ENCODE data around the gene TMPRSS12. TPM values are rescaled to one million over a fixed set of nuclear protein-coding genes. Genes with fewer than 3 reads are reported as not detected.

TMPRSS12 gene
- total and polyA plus RNA-seq, 2 donors (not counting 1 experiment from before 2014, with no cell fraction given): not detected

- TF ChIP-seq CTCF (conservative IDR thresholded peaks at IDR 0.05 in 1 of 2, IDR thresholded peaks at IDR 0.05 in 1 of 2; ENCODE audit: low read depth in 1 of 2, low read length in 2 of 2): no peak
- no peak for TF ChIP-seq EZH2 (IDR thresholded peaks at IDR 0.05; ENCODE audit: low read length, missing control alignments)
- no peaks in the 10 kb centered on the region for H3K9me3 ChIP-seq (ENCODE audit: control insufficient read depth, insufficient read depth, low read depth, low read length)
- no peaks in the 10 kb centered on the region for H4K20me1 ChIP-seq (ENCODE audit: control insufficient read depth, extremely low read depth, insufficient read depth, low read length)
- DNase-seq (ENCODE audit: low read depth in 2 of 2): peak in 1 of 2 donors; percentile 28
- no peak overlapping the region for H2AFZ ChIP-seq (ENCODE audit: low read length)
- no peaks in the 10 kb centered on the region for H3K79me2 ChIP-seq (ENCODE audit: control insufficient read depth, insufficient read depth, low read length)
- peaks cover 4% of the 10 kb centered on the region for H3K4me1 ChIP-seq (ENCODE audit: control insufficient read depth, extremely low read depth, insufficient read depth, low read length)
- H3K36me3 ChIP-seq (ENCODE audit: control insufficient read depth, insufficient read depth, low read length): no peaks in the 10 kb centered on the region
- H3K4me3 ChIP-seq (replicated peaks in 1 of 4; ENCODE audit: control extremely low read depth in 1 of 4, insufficient read depth in 1 of 4, low read depth in 3 of 4, low read length in 4 of 4): no peak overlapping the region
- no peak overlapping the region for H3K27ac ChIP-seq (ENCODE audit: insufficient read depth, low read length)
- H3K9ac ChIP-seq (ENCODE audit: insufficient read depth, low read length): no peak overlapping the region
- no peak overlapping the region for H3K4me2 ChIP-seq (ENCODE audit: extremely low read depth, insufficient read depth, low read length)
- no peaks in the 10 kb centered on the region for H3K27me3 ChIP-seq (ENCODE audit: control insufficient read depth, insufficient read depth, low read length)
Observed at GRCh38 chr12:50918584-50919316, 76.0 kb downstream of the TMPRSS12 start.

- peak overlapping the region; percentile 24 for H2AFZ ChIP-seq (ENCODE audit: low read length)
- no peaks in the 10 kb centered on the region for H4K20me1 ChIP-seq (ENCODE audit: control insufficient read depth, extremely low read depth, insufficient read depth, low read length)
- H3K9ac ChIP-seq (ENCODE audit: insufficient read depth, low read length): no peak overlapping the region
- no peaks in the 10 kb centered on the region for H3K9me3 ChIP-seq (ENCODE audit: control insufficient read depth, insufficient read depth, low read depth, low read length)
- H3K36me3 ChIP-seq (ENCODE audit: control insufficient read depth, insufficient read depth, low read length): no peaks in the 10 kb centered on the region
- TF ChIP-seq EZH2 (IDR thresholded peaks at IDR 0.05; ENCODE audit: low read length, missing control alignments): no peak
- TF ChIP-seq CTCF (conservative IDR thresholded peaks at IDR 0.05 in 1 of 2, IDR thresholded peaks at IDR 0.05 in 1 of 2; ENCODE audit: low read depth in 1 of 2, low read length in 2 of 2): no peak
- no peak overlapping the region for H3K27ac ChIP-seq (ENCODE audit: insufficient read depth, low read length)
- no peak overlapping the region for H3K4me3 ChIP-seq (replicated peaks in 1 of 4; ENCODE audit: control extremely low read depth in 1 of 4, insufficient read depth in 1 of 4, low read depth in 3 of 4, low read length in 4 of 4)
- peak overlapping the region; percentile 27 for H3K4me2 ChIP-seq (ENCODE audit: extremely low read depth, insufficient read depth, low read length)
- H3K4me1 ChIP-seq (ENCODE audit: control insufficient read depth, extremely low read depth, insufficient read depth, low read length): peaks cover 4% of the 10 kb centered on the region
- H3K27me3 ChIP-seq (ENCODE audit: control insufficient read depth, insufficient read depth, low read length): no peaks in the 10 kb centered on the region
- H3K79me2 ChIP-seq (ENCODE audit: control insufficient read depth, insufficient read depth, low read length): peaks cover 3% of the 10 kb centered on the region
- DNase-seq (ENCODE audit: low read depth in 2 of 2): peak in 1 of 2 donors; percentile 53
Observed at GRCh38 chr12:50922820-50923219, 80.1 kb downstream of the TMPRSS12 start.

- TF ChIP-seq EZH2 (IDR thresholded peaks at IDR 0.05; ENCODE audit: low read length, missing control alignments) (no peak), CTCF (conservative IDR thresholded peaks at IDR 0.05 in 1 of 2, IDR thresholded peaks at IDR 0.05 in 1 of 2; ENCODE audit: low read depth in 1 of 2, low read length in 2 of 2) (no peak)
- H3K27me3 ChIP-seq (ENCODE audit: control insufficient read depth, insufficient read depth, low read length): no peaks in the 10 kb centered on the region
- H3K36me3 ChIP-seq (ENCODE audit: control insufficient read depth, insufficient read depth, low read length): no peaks in the 10 kb centered on the region
- no peak overlapping the region for H3K9ac ChIP-seq (ENCODE audit: insufficient read depth, low read length)
- no peak for DNase-seq (ENCODE audit: low read depth in 2 of 2)
- peaks cover 4% of the 10 kb centered on the region for H3K4me1 ChIP-seq (ENCODE audit: control insufficient read depth, extremely low read depth, insufficient read depth, low read length)
- H2AFZ ChIP-seq (ENCODE audit: low read length): peak overlapping the region; percentile 41
- H3K27ac ChIP-seq (ENCODE audit: insufficient read depth, low read length): peak overlapping the region; percentile 18
- H3K4me2 ChIP-seq (ENCODE audit: extremely low read depth, insufficient read depth, low read length): peak overlapping the region; percentile 59
- no peaks in the 10 kb centered on the region for H4K20me1 ChIP-seq (ENCODE audit: control insufficient read depth, extremely low read depth, insufficient read depth, low read length)
- H3K9me3 ChIP-seq (ENCODE audit: control insufficient read depth, insufficient read depth, low read depth, low read length): no peaks in the 10 kb centered on the region
- H3K79me2 ChIP-seq (ENCODE audit: control insufficient read depth, insufficient read depth, low read length): peaks cover 3% of the 10 kb centered on the region
- H3K4me3 ChIP-seq (replicated peaks in 1 of 4; ENCODE audit: control extremely low read depth in 1 of 4, insufficient read depth in 1 of 4, low read depth in 3 of 4, low read length in 4 of 4): peak overlapping the region in 3 of 4 experiments; percentile 13 to 92 (median 92)
Observed at GRCh38 chr12:50923361-50924130, 80.8 kb downstream of the TMPRSS12 start.
